Measurements from ENCODE around the gene MIER2. TPM values are rescaled to one million over a fixed set of nuclear protein-coding genes. Genes with fewer than 3 reads are reported as not detected.

Gene MIER2
- total RNA-seq, 1 experiment from 2014 or later = 22.8 TPM

- H3K27me3 Mint-ChIP-seq (ENCODE audit: unreplicated experiment) = no peaks in the 10 kb centered on the region
- TF ChIP-seq, protein P1, sequence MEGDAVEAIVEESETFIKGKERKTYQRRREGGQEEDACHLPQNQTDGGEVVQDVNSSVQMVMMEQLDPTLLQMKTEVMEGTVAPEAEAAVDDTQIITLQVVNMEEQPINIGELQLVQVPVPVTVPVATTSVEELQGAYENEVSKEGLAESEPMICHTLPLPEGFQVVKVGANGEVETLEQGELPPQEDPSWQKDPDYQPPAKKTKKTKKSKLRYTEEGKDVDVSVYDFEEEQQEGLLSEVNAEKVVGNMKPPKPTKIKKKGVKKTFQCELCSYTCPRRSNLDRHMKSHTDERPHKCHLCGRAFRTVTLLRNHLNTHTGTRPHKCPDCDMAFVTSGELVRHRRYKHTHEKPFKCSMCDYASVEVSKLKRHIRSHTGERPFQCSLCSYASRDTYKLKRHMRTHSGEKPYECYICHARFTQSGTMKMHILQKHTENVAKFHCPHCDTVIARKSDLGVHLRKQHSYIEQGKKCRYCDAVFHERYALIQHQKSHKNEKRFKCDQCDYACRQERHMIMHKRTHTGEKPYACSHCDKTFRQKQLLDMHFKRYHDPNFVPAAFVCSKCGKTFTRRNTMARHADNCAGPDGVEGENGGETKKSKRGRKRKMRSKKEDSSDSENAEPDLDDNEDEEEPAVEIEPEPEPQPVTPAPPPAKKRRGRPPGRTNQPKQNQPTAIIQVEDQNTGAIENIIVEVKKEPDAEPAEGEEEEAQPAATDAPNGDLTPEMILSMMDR (IDR thresholded peaks at IDR 0.05; ENCODE audit: unreplicated experiment) = no peak
- H3K4me1 Mint-ChIP-seq (ENCODE audit: low read depth, unreplicated experiment) = peaks cover 17% of the 10 kb centered on the region
- H3K4me3 Mint-ChIP-seq (ENCODE audit: low read depth, unreplicated experiment) = no peak overlapping the region
- no peak overlapping the region for H3K27ac Mint-ChIP-seq (ENCODE audit: unreplicated experiment)
- peaks cover 4% of the 10 kb centered on the region for H3K9me3 Mint-ChIP-seq (ENCODE audit: low read depth, unreplicated experiment)
- peaks cover 19% of the 10 kb centered on the region for H3K36me3 Mint-ChIP-seq (ENCODE audit: insufficient read depth, unreplicated experiment)
- CTCF ChIA-PET = interaction anchor here (0.7 kb wide), 1 partner anchor 235 kb away, joined by 7 read pairs; no protein-coding TSS in a partner anchor
- DNase-seq = peak; percentile 47
- no TSS peak for BruUV-seq (replicated peaks)
- intact Hi-C loops (cut with micrococcal nuclease; ENCODE audit: unreplicated experiment) = no loop called here
Observed at GRCh38 chr19:347946-348861, 3.6 kb upstream of the MIER2 start.

- no peak overlapping the region for H3K27ac Mint-ChIP-seq (ENCODE audit: unreplicated experiment)
- TF ChIP-seq, protein P1 (IDR thresholded peaks at IDR 0.05; ENCODE audit: unreplicated experiment) = no peak
- peak overlapping the region; percentile 55 for H3K4me3 Mint-ChIP-seq (ENCODE audit: low read depth, unreplicated experiment)
Observed at GRCh38 chr19:345320-345879, 804 bp upstream of the MIER2 start.

GRCh38 chr19:343941-344624 is 513 bp downstream of the MIER2 start:
- CTCF ChIA-PET = no interaction called here
- Mint-ChIP-seq H3K27ac (ENCODE audit: unreplicated experiment) (peak overlapping the region; percentile 16), H3K27me3 (ENCODE audit: unreplicated experiment) (no peaks in the 10 kb centered on the region), H3K4me1 (ENCODE audit: low read depth, unreplicated experiment) (peaks cover 31% of the 10 kb centered on the region), H3K4me3 (ENCODE audit: low read depth, unreplicated experiment) (peak overlapping the region; percentile 68), H3K36me3 (ENCODE audit: insufficient read depth, unreplicated experiment) (peaks cover 39% of the 10 kb centered on the region), H3K9me3 (ENCODE audit: low read depth, unreplicated experiment) (no peaks in the 10 kb centered on the region)
- intact Hi-C loops (cut with micrococcal nuclease; ENCODE audit: unreplicated experiment) = no loop called here
- TF ChIP-seq, protein P1 (IDR thresholded peaks at IDR 0.05; ENCODE audit: unreplicated experiment) = no peak
- BruUV-seq (replicated peaks) = no TSS peak
- peak; percentile 22 for DNase-seq

More at GRCh38 chr19:345320-345879, 804 bp upstream of the MIER2 start:
- peaks cover 2% of the 10 kb centered on the region for H3K9me3 Mint-ChIP-seq (ENCODE audit: low read depth, unreplicated experiment)
- intact Hi-C loops (cut with micrococcal nuclease; ENCODE audit: unreplicated experiment) = no loop called here
- no peaks in the 10 kb centered on the region for H3K27me3 Mint-ChIP-seq (ENCODE audit: unreplicated experiment)
- CTCF ChIA-PET = no interaction called here
- peaks cover 31% of the 10 kb centered on the region for H3K4me1 Mint-ChIP-seq (ENCODE audit: low read depth, unreplicated experiment)
- no peak for DNase-seq
- peaks cover 32% of the 10 kb centered on the region for H3K36me3 Mint-ChIP-seq (ENCODE audit: insufficient read depth, unreplicated experiment)
- BruUV-seq (replicated peaks) = no TSS peak

GRCh38 chr19:343451-343931 is 1.1 kb downstream of the MIER2 start:
- Mint-ChIP-seq H3K27ac (ENCODE audit: unreplicated experiment) (peak overlapping the region; percentile 16), H3K4me1 (ENCODE audit: low read depth, unreplicated experiment) (peaks cover 31% of the 10 kb centered on the region), H3K27me3 (ENCODE audit: unreplicated experiment) (no peaks in the 10 kb centered on the region), H3K36me3 (ENCODE audit: insufficient read depth, unreplicated experiment) (peaks cover 43% of the 10 kb centered on the region), H3K9me3 (ENCODE audit: low read depth, unreplicated experiment) (no peaks in the 10 kb centered on the region), H3K4me3 (ENCODE audit: low read depth, unreplicated experiment) (peak overlapping the region; percentile 68)
- TF ChIP-seq, protein P1 (IDR thresholded peaks at IDR 0.05; ENCODE audit: unreplicated experiment) = no peak
- DNase-seq = no peak
- intact Hi-C loops (cut with micrococcal nuclease; ENCODE audit: unreplicated experiment) = no loop called here
- TSS peak; percentile 41 for BruUV-seq (replicated peaks)
- CTCF ChIA-PET = no interaction called here
